ENCODE measurements around the gene NIT1. TPM values are rescaled to one million over a fixed set of nuclear protein-coding genes. Genes with fewer than 3 reads are reported as not detected.

Gene NIT1
- total RNA-seq, 1 experiment from 2014 or later: 47.2 TPM

- POLR2A ChIA-PET: interaction anchor here (1.0 kb wide), 1 partner anchor 27 kb away, joined by 3 read pairs; no protein-coding TSS in a partner anchor
- Mint-ChIP-seq H3K36me3 (peaks cover 22% of the 10 kb centered on the region), H3K4me1 (peaks cover 24% of the 10 kb centered on the region)
Measured at GRCh38 chr1:161161652-161162051, 43.7 kb downstream of the NIT1 start.

GRCh38 chr1:161162052-161162451 lies 44.1 kb downstream of the NIT1 start:
- peaks cover 26% of the 10 kb centered on the region for H3K4me1 Mint-ChIP-seq
- ATAC-seq: no peak
- peaks cover 21% of the 10 kb centered on the region for H3K36me3 Mint-ChIP-seq
- ChIA-PET CTCF (no interaction called here), POLR2A (interaction anchor here (1.0 kb wide), 1 partner anchor 27 kb away, joined by 3 read pairs; no protein-coding TSS in a partner anchor)
- TF ChIP-seq ZNF263 (CRISPR knock-in tag; IDR thresholded peaks at IDR 0.05; ENCODE audit: low read depth) (no peak), ZNF512 (CRISPR knock-in tag; IDR thresholded peaks at IDR 0.05; ENCODE audit: borderline replicate concordance) (no peak), NFE2L1 (CRISPR knock-in tag; IDR thresholded peaks at IDR 0.05) (no peak), CREM (CRISPR knock-in tag; IDR thresholded peaks at IDR 0.05) (no peak)
- H3K27ac Mint-ChIP-seq: 0 out of 2 replicates have a peak overlapping the region, but pooled peaks have one; percentile 15
- no peaks in the 10 kb centered on the region for H3K9me3 Mint-ChIP-seq
- no peak overlapping the region for H3K4me3 Mint-ChIP-seq
- no peak for DNase-seq (ENCODE audit: low spot score)
- H3K27me3 Mint-ChIP-seq (ENCODE audit: low read depth): no peaks in the 10 kb centered on the region

More at GRCh38 chr1:161161652-161162051, 43.7 kb downstream of the NIT1 start:
- no peaks in the 10 kb centered on the region for H3K9me3 Mint-ChIP-seq
- CTCF ChIA-PET: no interaction called here
- no peaks in the 10 kb centered on the region for H3K27me3 Mint-ChIP-seq (ENCODE audit: low read depth)
- no peak overlapping the region for H3K4me3 Mint-ChIP-seq
- H3K27ac Mint-ChIP-seq: 0 out of 2 replicates have a peak overlapping the region, but pooled peaks have one; percentile 15
- ATAC-seq (no peak), DNase-seq (ENCODE audit: low spot score) (no peak)
- TF ChIP-seq TEAD1 (CRISPR knock-in tag; IDR thresholded peaks at IDR 0.05): no peak

GRCh38 chr1:161162806-161163205 lies 44.9 kb downstream of the NIT1 start:
- peaks cover 28% of the 10 kb centered on the region for H3K4me1 Mint-ChIP-seq
- H3K27me3 Mint-ChIP-seq (ENCODE audit: low read depth): no peaks in the 10 kb centered on the region
- no peak for TF ChIP-seq ZNF317 (CRISPR knock-in tag; IDR thresholded peaks at IDR 0.05; ENCODE audit: borderline replicate concordance, low read depth)
- TF ChIP-seq ELF4 (CRISPR knock-in tag; IDR thresholded peaks at IDR 0.05; ENCODE audit: low read depth): no peak
- TF ChIP-seq, protein P1, sequence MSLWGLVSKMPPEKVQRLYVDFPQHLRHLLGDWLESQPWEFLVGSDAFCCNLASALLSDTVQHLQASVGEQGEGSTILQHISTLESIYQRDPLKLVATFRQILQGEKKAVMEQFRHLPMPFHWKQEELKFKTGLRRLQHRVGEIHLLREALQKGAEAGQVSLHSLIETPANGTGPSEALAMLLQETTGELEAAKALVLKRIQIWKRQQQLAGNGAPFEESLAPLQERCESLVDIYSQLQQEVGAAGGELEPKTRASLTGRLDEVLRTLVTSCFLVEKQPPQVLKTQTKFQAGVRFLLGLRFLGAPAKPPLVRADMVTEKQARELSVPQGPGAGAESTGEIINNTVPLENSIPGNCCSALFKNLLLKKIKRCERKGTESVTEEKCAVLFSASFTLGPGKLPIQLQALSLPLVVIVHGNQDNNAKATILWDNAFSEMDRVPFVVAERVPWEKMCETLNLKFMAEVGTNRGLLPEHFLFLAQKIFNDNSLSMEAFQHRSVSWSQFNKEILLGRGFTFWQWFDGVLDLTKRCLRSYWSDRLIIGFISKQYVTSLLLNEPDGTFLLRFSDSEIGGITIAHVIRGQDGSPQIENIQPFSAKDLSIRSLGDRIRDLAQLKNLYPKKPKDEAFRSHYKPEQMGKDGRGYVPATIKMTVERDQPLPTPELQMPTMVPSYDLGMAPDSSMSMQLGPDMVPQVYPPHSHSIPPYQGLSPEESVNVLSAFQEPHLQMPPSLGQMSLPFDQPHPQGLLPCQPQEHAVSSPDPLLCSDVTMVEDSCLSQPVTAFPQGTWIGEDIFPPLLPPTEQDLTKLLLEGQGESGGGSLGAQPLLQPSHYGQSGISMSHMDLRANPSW (CRISPR knock-in tag; conservative IDR thresholded peaks at IDR 0.05; ENCODE audit: low read depth): no peak
- TF ChIP-seq SP1 (CRISPR knock-in tag; conservative IDR thresholded peaks at IDR 0.05): no peak
- TF ChIP-seq, protein P2, sequence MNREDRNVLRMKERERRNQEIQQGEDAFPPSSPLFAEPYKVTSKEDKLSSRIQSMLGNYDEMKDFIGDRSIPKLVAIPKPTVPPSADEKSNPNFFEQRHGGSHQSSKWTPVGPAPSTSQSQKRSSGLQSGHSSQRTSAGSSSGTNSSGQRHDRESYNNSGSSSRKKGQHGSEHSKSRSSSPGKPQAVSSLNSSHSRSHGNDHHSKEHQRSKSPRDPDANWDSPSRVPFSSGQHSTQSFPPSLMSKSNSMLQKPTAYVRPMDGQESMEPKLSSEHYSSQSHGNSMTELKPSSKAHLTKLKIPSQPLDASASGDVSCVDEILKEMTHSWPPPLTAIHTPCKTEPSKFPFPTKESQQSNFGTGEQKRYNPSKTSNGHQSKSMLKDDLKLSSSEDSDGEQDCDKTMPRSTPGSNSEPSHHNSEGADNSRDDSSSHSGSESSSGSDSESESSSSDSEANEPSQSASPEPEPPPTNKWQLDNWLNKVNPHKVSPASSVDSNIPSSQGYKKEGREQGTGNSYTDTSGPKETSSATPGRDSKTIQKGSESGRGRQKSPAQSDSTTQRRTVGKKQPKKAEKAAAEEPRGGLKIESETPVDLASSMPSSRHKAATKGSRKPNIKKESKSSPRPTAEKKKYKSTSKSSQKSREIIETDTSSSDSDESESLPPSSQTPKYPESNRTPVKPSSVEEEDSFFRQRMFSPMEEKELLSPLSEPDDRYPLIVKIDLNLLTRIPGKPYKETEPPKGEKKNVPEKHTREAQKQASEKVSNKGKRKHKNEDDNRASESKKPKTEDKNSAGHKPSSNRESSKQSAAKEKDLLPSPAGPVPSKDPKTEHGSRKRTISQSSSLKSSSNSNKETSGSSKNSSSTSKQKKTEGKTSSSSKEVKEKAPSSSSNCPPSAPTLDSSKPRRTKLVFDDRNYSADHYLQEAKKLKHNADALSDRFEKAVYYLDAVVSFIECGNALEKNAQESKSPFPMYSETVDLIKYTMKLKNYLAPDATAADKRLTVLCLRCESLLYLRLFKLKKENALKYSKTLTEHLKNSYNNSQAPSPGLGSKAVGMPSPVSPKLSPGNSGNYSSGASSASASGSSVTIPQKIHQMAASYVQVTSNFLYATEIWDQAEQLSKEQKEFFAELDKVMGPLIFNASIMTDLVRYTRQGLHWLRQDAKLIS (CRISPR knock-in tag; IDR thresholded peaks at IDR 0.05; ENCODE audit: borderline replicate concordance): no peak
- TF ChIP-seq MLX (CRISPR knock-in tag; IDR thresholded peaks at IDR 0.05): no peak
- TF ChIP-seq NR2C2 (CRISPR knock-in tag; IDR thresholded peaks at IDR 0.05): no peak
- TF ChIP-seq ZMAT4 (CRISPR knock-in tag; IDR thresholded peaks at IDR 0.05): no peak
- no peak for TF ChIP-seq ZNF219 (CRISPR knock-in tag; IDR thresholded peaks at IDR 0.05; ENCODE audit: borderline replicate concordance)
- no peak for TF ChIP-seq ERG (CRISPR knock-in tag; IDR thresholded peaks at IDR 0.05)
- TF ChIP-seq SMAD4 (CRISPR knock-in tag; IDR thresholded peaks at IDR 0.05): no peak
- TF ChIP-seq, protein P3, sequence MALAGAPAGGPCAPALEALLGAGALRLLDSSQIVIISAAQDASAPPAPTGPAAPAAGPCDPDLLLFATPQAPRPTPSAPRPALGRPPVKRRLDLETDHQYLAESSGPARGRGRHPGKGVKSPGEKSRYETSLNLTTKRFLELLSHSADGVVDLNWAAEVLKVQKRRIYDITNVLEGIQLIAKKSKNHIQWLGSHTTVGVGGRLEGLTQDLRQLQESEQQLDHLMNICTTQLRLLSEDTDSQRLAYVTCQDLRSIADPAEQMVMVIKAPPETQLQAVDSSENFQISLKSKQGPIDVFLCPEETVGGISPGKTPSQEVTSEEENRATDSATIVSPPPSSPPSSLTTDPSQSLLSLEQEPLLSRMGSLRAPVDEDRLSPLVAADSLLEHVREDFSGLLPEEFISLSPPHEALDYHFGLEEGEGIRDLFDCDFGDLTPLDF (CRISPR knock-in tag; IDR thresholded peaks at IDR 0.05): no peak
- ChIA-PET CTCF (no interaction called here), POLR2A (no interaction called here)
- no peaks in the 10 kb centered on the region for H3K9me3 Mint-ChIP-seq
- H3K27ac Mint-ChIP-seq: no peak overlapping the region
- ATAC-seq: no peak
- H3K4me3 Mint-ChIP-seq: no peak overlapping the region
- DNase-seq (ENCODE audit: low spot score): no peak
- H3K36me3 Mint-ChIP-seq: peaks cover 15% of the 10 kb centered on the region

Data from WTC11 (cell line).